ENCODE results near the gene ZBTB37. TPM values are rescaled to one million over a fixed set of nuclear protein-coding genes. Genes with fewer than 3 reads are reported as not detected.
"Not testable (repeated sequence)": the region's sequence is repeated elsewhere in the genome, so short reads cannot be mapped to it uniquely, and the experiment has no call there.

ZBTB37 gene
- total and polyA plus RNA-seq, 7 donors = 1.0 to 8.2 (median 5.5) TPM

DNA sequence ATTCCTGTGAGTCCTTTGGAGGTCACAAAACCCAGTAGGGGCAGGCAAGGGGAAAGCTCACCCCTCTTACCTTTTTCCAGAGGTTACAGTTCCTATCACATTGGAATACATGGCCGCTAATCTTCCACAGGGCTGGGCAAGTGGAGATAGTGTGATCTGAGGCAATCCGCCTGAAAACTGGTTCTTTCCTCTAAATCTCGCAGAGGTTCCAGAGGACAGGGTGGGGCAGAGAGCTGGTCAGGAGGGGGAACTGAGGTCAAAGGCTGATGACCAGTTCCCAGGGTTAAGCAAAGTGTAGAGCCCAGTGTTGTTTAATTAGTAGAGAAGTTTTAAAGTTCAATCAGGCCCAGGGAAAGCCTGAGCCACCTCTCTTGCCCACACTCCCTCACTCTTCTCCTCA lies 49.0 kb downstream of the ZBTB37 start, which contains the start of gene SERPINC1:
SERPINC1 (minus strand) TSS at position 179 of the 400 bp plus-strand sequence; CDS start at position 111, 68 bp downstream.
- no peak for DNase-seq
- Histone ChIP-seq H3K36me3 (ENCODE audit: insufficient read depth in 1 of 2, low read depth in 1 of 2) (no peaks in the 10 kb centered on the region), H3K27me3 (ENCODE audit: insufficient read depth in 3 of 3, low read length in 2 of 3) (no peaks in the 10 kb centered on the region), H3K27ac (no peak within 1 kb of the TSS), H3K9me3 (no peaks in the 10 kb centered on the region), H3K4me3 (no peak within 1 kb of the TSS), H3K4me1 (no peaks in the 10 kb centered on the region)
- TF ChIP-seq CTCF (IDR thresholded peaks at IDR 0.05) = no peak
- 93 to 95% (median 94%) methylated on average over 3 of the region's 3 CpGs for WGBS, 3 donors
- ATAC-seq = no peak
- intact Hi-C loops (cut with DNase I) = no loop called here

DNA sequence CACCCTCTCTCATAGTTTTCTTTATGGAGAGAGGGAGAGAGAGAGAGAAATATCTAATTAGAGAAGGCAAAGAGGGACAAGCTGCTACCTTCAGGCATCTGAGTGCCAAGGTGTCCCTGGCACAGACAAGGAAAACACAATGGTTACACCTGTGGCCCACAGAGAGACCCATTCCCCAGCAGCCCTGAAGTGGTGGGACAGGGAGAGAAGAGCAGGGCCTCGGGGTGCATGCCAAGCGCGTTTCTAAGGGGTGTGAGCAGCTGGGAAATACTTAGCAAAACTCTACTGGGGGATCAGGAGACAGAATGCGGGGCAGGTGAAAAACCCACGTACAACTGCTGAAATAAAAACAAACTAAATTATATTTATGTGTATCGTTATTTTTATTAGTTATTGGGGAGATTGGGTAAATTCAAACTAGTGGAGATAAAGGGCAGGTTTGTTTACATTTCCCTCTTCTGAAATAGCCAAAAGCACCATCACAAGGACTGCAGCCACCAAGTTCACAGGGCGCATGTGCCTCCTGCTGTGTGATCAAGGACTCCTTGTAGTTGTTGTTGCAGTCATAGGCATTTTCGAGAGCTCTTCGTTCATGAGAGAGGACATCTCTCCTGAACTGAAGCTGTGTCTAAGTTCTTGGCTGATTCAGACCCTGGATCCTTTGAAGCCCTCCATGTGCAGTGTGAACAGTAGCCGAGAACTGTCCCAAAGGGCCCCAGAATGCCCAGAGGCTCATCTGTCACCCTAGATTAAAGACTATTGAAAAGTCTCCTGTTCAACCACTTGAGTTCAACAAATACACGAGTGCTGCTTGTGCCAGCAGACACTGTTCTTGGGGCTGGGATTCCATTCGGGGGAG lies 49.7 kb downstream of the ZBTB37 start:
- ATAC-seq = no peak
- intact Hi-C loops (cut with DNase I) = no loop called here

GRCh38 chr1:173920861-173921260 lies 52.7 kb downstream of the ZBTB37 start:
- intact Hi-C loops (cut with DNase I) = no loop called here
- Histone ChIP-seq H3K9me3 (no peaks in the 10 kb centered on the region), H3K27ac (no peak overlapping the region), H3K4me1 (no peaks in the 10 kb centered on the region), H3K36me3 (ENCODE audit: insufficient read depth in 1 of 2, low read depth in 1 of 2) (no peaks in the 10 kb centered on the region), H3K4me3 (no peak overlapping the region), H3K27me3 (ENCODE audit: insufficient read depth in 3 of 3, low read length in 2 of 3) (no peaks in the 10 kb centered on the region)
- TF ChIP-seq CTCF (IDR thresholded peaks at IDR 0.05) = no peak
- no peak for ATAC-seq
- 86 to 88% (median 87%) methylated on average over 5 of the region's 5 CpGs for WGBS, 3 donors
- no peak for DNase-seq

More for the DNA sequence above, 49.7 kb downstream of the ZBTB37 start:
- 82 to 89% (median 83%) methylated on average over 12 of the region's 12 CpGs for WGBS, 3 donors
- Histone ChIP-seq H3K4me1 (no peaks in the 10 kb centered on the region), H3K36me3 (ENCODE audit: insufficient read depth in 1 of 2, low read depth in 1 of 2) (no peaks in the 10 kb centered on the region), H3K4me3 (no peak overlapping the region), H3K27ac (no peak overlapping the region), H3K9me3 (no peaks in the 10 kb centered on the region), H3K27me3 (ENCODE audit: insufficient read depth in 3 of 3, low read length in 2 of 3) (no peaks in the 10 kb centered on the region)
- no peak for TF ChIP-seq CTCF (IDR thresholded peaks at IDR 0.05)
- DNase-seq = no peak

GRCh38 chr1:173925306-173926242 lies 57.4 kb downstream of the ZBTB37 start:
- intact Hi-C loops (cut with DNase I) = no loop called here
- 93 to 96% (median 94%) methylated on average over 8 of the region's 8 CpGs for WGBS, 3 donors
- no peak for ATAC-seq

DNA sequence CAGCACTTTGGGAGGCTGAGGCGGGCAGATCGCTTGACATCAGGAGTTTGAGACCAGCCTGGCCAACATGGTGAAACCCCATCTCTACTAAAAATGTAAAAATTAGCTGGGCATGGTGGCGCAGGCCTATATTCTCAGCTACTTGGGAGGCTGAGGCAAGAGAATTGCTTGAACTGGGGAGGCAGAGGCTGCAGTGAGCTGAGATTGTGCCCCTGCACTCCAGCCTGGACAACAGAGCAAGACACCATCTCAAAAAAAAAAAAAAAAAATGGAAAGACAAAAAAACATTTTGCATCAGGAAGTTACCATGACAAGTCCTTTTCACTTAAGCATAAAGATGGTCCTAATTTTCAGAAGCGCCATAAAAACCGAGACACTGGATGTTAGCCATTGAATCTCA lies 62.4 kb downstream of the ZBTB37 start:
- not testable (repeated sequence) for H3K9me3 ChIP-seq; H3K27me3 ChIP-seq (ENCODE audit: insufficient read depth in 3 of 3, low read length in 2 of 3); DNase-seq; H3K27ac ChIP-seq; H3K4me3 ChIP-seq; H3K4me1 ChIP-seq; ATAC-seq
- intact Hi-C loops (cut with DNase I) = loop anchor here in 1 of 2 donors (10.0 kb wide), 1 partner anchor 446 kb away; no protein-coding TSS in a partner anchor
- H3K36me3 ChIP-seq (ENCODE audit: insufficient read depth in 1 of 2, low read depth in 1 of 2) = peaks cover 0 to 46% of the 10 kb centered on the region in 2 donors
- 96 to 99% (median 98%) methylated on average over 5 of the region's 5 CpGs for WGBS, 3 donors

More at GRCh38 chr1:173925306-173926242, 57.4 kb downstream of the ZBTB37 start:
- Histone ChIP-seq H3K4me1 (no peaks in the 10 kb centered on the region), H3K27me3 (ENCODE audit: insufficient read depth in 3 of 3, low read length in 2 of 3) (no peaks in the 10 kb centered on the region), H3K27ac (no peak overlapping the region), H3K36me3 (ENCODE audit: insufficient read depth in 1 of 2, low read depth in 1 of 2) (no peaks in the 10 kb centered on the region), H3K4me3 (no peak overlapping the region), H3K9me3 (no peaks in the 10 kb centered on the region)
- TF ChIP-seq CTCF (IDR thresholded peaks at IDR 0.05) = no peak
- no peak for DNase-seq
